H1 (cell line): ENCODE results near the gene SPATA4. TPM values are rescaled to one million over a fixed set of nuclear protein-coding genes. Genes with fewer than 3 reads are reported as not detected.

Source experiments
- ATF3 ChIP-seq: IDR thresholded peaks from 2 replicates; pipeline ENCODE4 v1.6.1; 2011; ENCODE audit warnings: low read depth, mild to moderate bottlenecking, low read length; ENCODE audit not compliant: insufficient read depth
- BRCA1 ChIP-seq: IDR thresholded peaks from 2 replicates; pipeline ENCODE4 v1.6.1; 2012; ENCODE audit warnings: low read depth, low read length, improper control_type of control experiment
- CHD7 ChIP-seq: fragments of 300-600 bp; sonication (generic); IDR thresholded peaks from 2 replicates; pipeline ENCODE4 v1.7.1; 2012; ENCODE audit warnings: low read length, moderate library complexity, mild to moderate bottlenecking, inconsistent platforms; ENCODE audit not compliant: insufficient replicate concordance
- CREB1 ChIP-seq: IDR thresholded peaks from 2 replicates; pipeline ENCODE4 v1.6.1; 2012; ENCODE audit warnings: inconsistent platforms
- E2F6 ChIP-seq: IDR thresholded peaks from 2 replicates; pipeline ENCODE4 v1.6.1; 2012; ENCODE audit warnings: inconsistent platforms
- polyA plus RNA-seq, 7 experiments: library from polyadenylated mRNA; depleted of rRNA in 3 of 7; stranded (reverse) in 5 of 7; unstranded in 2 of 7; fragments of >200 nt in 5 of 7; fragments of 200-250 nt in 2 of 7; gene quantifications; 1 replicate in 5 of 7; 2 replicates in 1 of 7; 4 replicates in 1 of 7; pipeline versions ENCODE4 v1.2.1 to v1.2.3, GENCODE V29; 2011 to 2013; ENCODE audit warnings: missing spikeins in 2 of 7, mixed read lengths in 2 of 7
- total RNA-seq: library from RNA; stranded (reverse); fragmentation: NEBNext Ultra II Directional; extraction: Animal tissue kit (Norgen Biotek cat#: 25700); gene quantifications from 2 replicates; pipeline ENCODE4 v1.2.1, GENCODE V29; 2021

SPATA4 gene
- total and polyA plus RNA-seq, 2 of the 8 experiments (the other 6 are each of a cell fraction or from before 2014, with no cell fraction given): not detected

DNA sequence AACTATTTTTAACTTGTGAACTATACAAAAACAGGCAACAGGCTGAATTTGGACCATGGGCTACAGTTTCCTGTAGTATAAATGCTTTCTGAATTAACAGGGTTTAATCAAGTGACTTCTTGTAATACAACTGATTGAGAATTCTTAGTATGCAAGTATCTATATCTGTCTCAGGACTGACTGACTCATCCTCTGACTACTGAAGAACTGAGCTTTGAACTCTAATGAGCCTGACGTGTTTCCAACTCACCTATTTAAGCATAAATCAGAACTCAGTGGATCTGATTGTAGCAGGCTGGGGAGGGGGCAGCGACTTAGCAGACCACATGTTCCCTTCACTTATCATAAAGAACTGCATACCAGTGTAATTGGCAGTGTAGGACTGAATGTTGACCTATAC, 7.8 kb downstream of the SPATA4 start (continued):
- no peak for TF ChIP-seq CHD7
- no peak for TF ChIP-seq BRCA1
- TF ChIP-seq CREB1: no peak
- no peak for TF ChIP-seq E2F6
- no peak for TF ChIP-seq ATF3
